Nephron (organoid): ENCODE data around the gene BRMS1.
A peak's percentile ranks its signal among the peaks of the same experiment; 100 is the strongest.

Experiments
- H3K27ac Mint-ChIP-seq, 3 experiments: 2 replicates each; pipeline ENCODE4 v1.8.0; 2020; ENCODE audit warnings: mixed read lengths in 3 of 3, mild to moderate bottlenecking in 2 of 3, moderate library complexity in 1 of 3
- H3K27me3 Mint-ChIP-seq: 2 replicates; pipeline ENCODE4 v1.8.0; 2021; ENCODE audit warnings: low read depth, mild to moderate bottlenecking, moderate library complexity, mixed read lengths
- H3K36me3 Mint-ChIP-seq: 2 replicates; pipeline ENCODE4 v1.8.0; 2020; ENCODE audit warnings: low read depth, mixed read lengths
- H3K4me1 Mint-ChIP-seq: 2 replicates; pipeline ENCODE4 v1.8.0; 2020; ENCODE audit warnings: mixed read lengths
- H3K4me3 Mint-ChIP-seq, 3 experiments: 2 replicates each; pipeline ENCODE4 v1.8.0; 2020; ENCODE audit warnings: mild to moderate bottlenecking in 3 of 3, mixed read lengths in 3 of 3, moderate library complexity in 2 of 3
- H3K9me3 Mint-ChIP-seq: 2 replicates; pipeline ENCODE4 v1.8.0; 2020; ENCODE audit warnings: mixed read lengths
- CTCF ChIP-seq, 3 experiments: fragments of 200-600 bp; sonication (generic); IDR thresholded peaks; one replicate each; pipeline ENCODE4 v1.5.0; 2021; ENCODE audit warnings: antibody characterized with exemption in 3 of 3; ENCODE audit not compliant: unreplicated experiment in 3 of 3

Gene BRMS1

GRCh38 chr11:66373265-66373664 is 28.4 kb upstream of the BRMS1 start:
- Mint-ChIP-seq H3K9me3 (no peaks in the 10 kb centered on the region), H3K4me1 (peaks cover 16% of the 10 kb centered on the region), H3K27ac (peak overlapping the region in 1 of 3 experiments; percentile 41), H3K4me3 (peak overlapping the region; percentile 16 to 61 (median 57)), H3K36me3 (peaks cover 5% of the 10 kb centered on the region), H3K27me3 (peaks cover 17% of the 10 kb centered on the region)
- no peak for TF ChIP-seq CTCF (IDR thresholded peaks at IDR 0.05; ENCODE audit: unreplicated experiment in 3 of 3)

- Mint-ChIP-seq H3K9me3 (no peaks in the 10 kb centered on the region), H3K36me3 (peaks cover 10% of the 10 kb centered on the region), H3K4me3 (peak within 1 kb of the TSS; percentile 82 to 88 (median 86)), H3K27ac (peak within 1 kb of the TSS in 2 of 3 experiments; percentile 84 to 94), H3K4me1 (peaks cover 16% of the 10 kb centered on the region), H3K27me3 (peaks cover 17% of the 10 kb centered on the region)
- TF ChIP-seq CTCF (IDR thresholded peaks at IDR 0.05; ENCODE audit: unreplicated experiment in 3 of 3): no peak
Measured at GRCh38 chr11:66371627-66372415, 26.9 kb upstream of the BRMS1 start, which contains the start of gene SLC29A2. SLC29A2 (minus strand) TSS chr11:66371760; CDS start chr11:66371591, 169 bp downstream.

- peaks cover 10% of the 10 kb centered on the region for H3K36me3 Mint-ChIP-seq
- H3K27me3 Mint-ChIP-seq: peaks cover 17% of the 10 kb centered on the region
- no peaks in the 10 kb centered on the region for H3K9me3 Mint-ChIP-seq
- TF ChIP-seq CTCF (IDR thresholded peaks at IDR 0.05; ENCODE audit: unreplicated experiment in 3 of 3): no peak
- peak overlapping the region; percentile 60 to 88 (median 82) for H3K4me3 Mint-ChIP-seq
- peaks cover 16% of the 10 kb centered on the region for H3K4me1 Mint-ChIP-seq
- H3K27ac Mint-ChIP-seq: peak overlapping the region; percentile 61 to 94 (median 85)
Measured at GRCh38 chr11:66369073-66369894, 24.4 kb upstream of the BRMS1 start.

- TF ChIP-seq CTCF (IDR thresholded peaks at IDR 0.05; ENCODE audit: unreplicated experiment in 3 of 3): no peak
- Mint-ChIP-seq H3K4me3 (peak overlapping the region; percentile 54 to 60 (median 56)), H3K9me3 (no peaks in the 10 kb centered on the region), H3K4me1 (peaks cover 15% of the 10 kb centered on the region), H3K27ac (no peak overlapping the region), H3K36me3 (peaks cover 10% of the 10 kb centered on the region), H3K27me3 (peaks cover 11% of the 10 kb centered on the region)
Measured at GRCh38 chr11:66368484-66368883, 23.6 kb upstream of the BRMS1 start.

GRCh38 chr11:66367561-66368312 is 22.8 kb upstream of the BRMS1 start:
- no peak for TF ChIP-seq CTCF (IDR thresholded peaks at IDR 0.05; ENCODE audit: unreplicated experiment in 3 of 3)
- peaks cover 10% of the 10 kb centered on the region for H3K36me3 Mint-ChIP-seq
- H3K4me3 Mint-ChIP-seq: peak overlapping the region in 1 of 3 experiments; percentile 5
- H3K27ac Mint-ChIP-seq: no peak overlapping the region
- no peaks in the 10 kb centered on the region for H3K9me3 Mint-ChIP-seq
- H3K4me1 Mint-ChIP-seq: peaks cover 11% of the 10 kb centered on the region
- H3K27me3 Mint-ChIP-seq: peaks cover 6% of the 10 kb centered on the region
